ENCODE data around the gene PIPOX.

- TF ChIP-seq CTCF (IDR thresholded peaks at IDR 0.05) (no peak), POLR2A (IDR thresholded peaks at IDR 0.05) (no peak)
Measured at GRCh38 chr17:29024316-29024952, 18.5 kb upstream of the PIPOX start.
